ENCODE measurements around the gene KRT13.

Gene KRT13

GRCh38 chr17:41503202-41503601 lies 2.2 kb downstream of the KRT13 start:
- H3K27ac ChIP-seq = no peak overlapping the region
- no peaks in the 10 kb centered on the region for H3K79me2 ChIP-seq
- H3K9ac ChIP-seq = no peak overlapping the region
- H3K4me2 ChIP-seq (ENCODE audit: low read length) = no peak overlapping the region
- H3K4me3 ChIP-seq (ENCODE audit: low read depth, low read length) = no peak overlapping the region
- TF ChIP-seq CTCF (IDR thresholded peaks at IDR 0.05) = no peak
- no peaks in the 10 kb centered on the region for H3K4me1 ChIP-seq
- no peaks in the 10 kb centered on the region for H3K36me3 ChIP-seq (ENCODE audit: control insufficient read depth, insufficient read depth, low read length)
- H3K27me3 ChIP-seq (ENCODE audit: control insufficient read depth, insufficient read depth, low read length) = no peaks in the 10 kb centered on the region
- no peak overlapping the region for H2AFZ ChIP-seq
- no peaks in the 10 kb centered on the region for H3K9me3 ChIP-seq (ENCODE audit: control insufficient read depth, low read length)

- no peak overlapping the region for H2AFZ ChIP-seq
- H3K9ac ChIP-seq = no peak overlapping the region
- no peak overlapping the region for H3K4me2 ChIP-seq (ENCODE audit: low read length)
- H3K4me3 ChIP-seq (ENCODE audit: low read depth, low read length) = no peak overlapping the region
- no peaks in the 10 kb centered on the region for H3K36me3 ChIP-seq (ENCODE audit: control insufficient read depth, insufficient read depth, low read length)
- no peaks in the 10 kb centered on the region for H3K4me1 ChIP-seq
- H3K27ac ChIP-seq = no peak overlapping the region
- H3K9me3 ChIP-seq (ENCODE audit: control insufficient read depth, low read length) = no peaks in the 10 kb centered on the region
- TF ChIP-seq CTCF (IDR thresholded peaks at IDR 0.05) = no peak
- H3K79me2 ChIP-seq = no peaks in the 10 kb centered on the region
- no peaks in the 10 kb centered on the region for H3K27me3 ChIP-seq (ENCODE audit: control insufficient read depth, insufficient read depth, low read length)
These were observed 5.1 kb downstream of the KRT13 start for GRCh38 chr17:41500131-41500911.

GRCh38 chr17:41499714-41500113 lies 5.7 kb downstream of the KRT13 start:
- no peak overlapping the region for H3K4me2 ChIP-seq (ENCODE audit: low read length)
- no peak overlapping the region for H2AFZ ChIP-seq
- no peak overlapping the region for H3K4me3 ChIP-seq (ENCODE audit: low read depth, low read length)
- H3K27me3 ChIP-seq (ENCODE audit: control insufficient read depth, insufficient read depth, low read length) = no peaks in the 10 kb centered on the region
- H3K9ac ChIP-seq = no peak overlapping the region
- H3K79me2 ChIP-seq = no peaks in the 10 kb centered on the region
- no peak for TF ChIP-seq CTCF (IDR thresholded peaks at IDR 0.05)
- no peaks in the 10 kb centered on the region for H3K36me3 ChIP-seq (ENCODE audit: control insufficient read depth, insufficient read depth, low read length)
- H3K4me1 ChIP-seq = no peaks in the 10 kb centered on the region
- H3K9me3 ChIP-seq (ENCODE audit: control insufficient read depth, low read length) = no peaks in the 10 kb centered on the region
- no peak overlapping the region for H3K27ac ChIP-seq

- Histone ChIP-seq H3K27ac (no peak overlapping the region), H2AFZ (no peak overlapping the region), H3K9ac (no peak overlapping the region), H3K4me2 (ENCODE audit: low read length) (no peak overlapping the region), H3K79me2 (no peaks in the 10 kb centered on the region), H3K4me3 (ENCODE audit: low read depth, low read length) (no peak overlapping the region), H3K9me3 (ENCODE audit: control insufficient read depth, low read length) (no peaks in the 10 kb centered on the region), H3K36me3 (ENCODE audit: control insufficient read depth, insufficient read depth, low read length) (no peaks in the 10 kb centered on the region), H3K27me3 (ENCODE audit: control insufficient read depth, insufficient read depth, low read length) (no peaks in the 10 kb centered on the region), H3K4me1 (no peaks in the 10 kb centered on the region)
- no peak for TF ChIP-seq CTCF (IDR thresholded peaks at IDR 0.05)
These were observed 7.1 kb downstream of the KRT13 start for GRCh38 chr17:41498276-41498675.
